H1 (cell line): ENCODE results near the gene CCDC82. TPM values are rescaled to one million over a fixed set of nuclear protein-coding genes. Genes with fewer than 3 reads are reported as not detected.

ENCODE experiments used
- CTCF ChIA-PET: fragments of 300-600 bp; sonication (Branson Sonifier 250); formaldehyde crosslinking; loops from one replicate; lab custom pipeline; 2021; ENCODE audit not compliant: partially characterized antibody; lab: Charles Lee
- POLR2A ChIA-PET: fragments of 300-600 bp; sonication (Branson Sonifier 250); formaldehyde crosslinking; loops from one replicate; lab custom pipeline; 2021; ENCODE audit warnings: inconsistent platforms; ENCODE audit not compliant: partially characterized antibody; lab: Charles Lee
- DNase-seq, 2 experiments: peaks; one replicate each; pipeline versions ENCODE4 v3.0.0 to v3.0.0-alpha.2; 2010 to 2022; ENCODE audit warnings: low spot score in 2 of 2, low read depth in 1 of 2, mixed read lengths in 1 of 2
- FAIRE-seq: peaks from 2 replicates; lab custom pipeline; 2011; peaks lifted over from hg19 to GRCh38; lab: Jason Lieb, UNC
- H2AFZ ChIP-seq: 2 replicates; pipeline ENCODE4 v1.8.1; 2012; ENCODE audit warnings: low read length, inconsistent platforms
- H2AK5ac ChIP-seq: 2 replicates; pipeline ENCODE4 v1.6.1; 2013; ENCODE audit warnings: low read depth, low read length
- H2BK120ac ChIP-seq: replicated peaks from 2 replicates; pipeline ENCODE3; 2013; ENCODE audit warnings: low read depth, low read length, inconsistent platforms
- H2BK12ac ChIP-seq: 2 replicates; pipeline ENCODE4 v1.6.1; 2013; ENCODE audit warnings: low read depth, low read length
- H2BK15ac ChIP-seq: 2 replicates; pipeline ENCODE4 v1.6.1; 2013; ENCODE audit warnings: low read length
- H2BK20ac ChIP-seq: 2 replicates; pipeline ENCODE4 v1.6.1; 2013; ENCODE audit warnings: low read length
- H2BK5ac ChIP-seq: 2 replicates; pipeline ENCODE4 v1.6.1; 2013; ENCODE audit warnings: low read depth, low read length
- H3K14ac ChIP-seq: 2 replicates; pipeline ENCODE4 v1.6.1; 2013; ENCODE audit warnings: inconsistent platforms; ENCODE audit not compliant: insufficient read length
- H3K18ac ChIP-seq: 2 replicates; pipeline ENCODE4 v1.6.1; 2013; ENCODE audit warnings: low read length; ENCODE audit errors: extremely low read depth
- H3K23ac ChIP-seq: 2 replicates; pipeline ENCODE4 v1.6.1; 2013; ENCODE audit warnings: inconsistent platforms; ENCODE audit not compliant: insufficient read length
- H3K23me2 ChIP-seq: 2 replicates; pipeline ENCODE4 v1.6.1; 2013; ENCODE audit warnings: low read depth, low read length
- H3K27ac ChIP-seq: 2 replicates; pipeline ENCODE4 v1.6.1; 2011; ENCODE audit warnings: low read depth, low read length, inconsistent platforms
- H3K27me3 ChIP-seq, 4 experiments: replicated peaks in 1 of 4; 1 replicate in 1 of 4; 2 replicates in 3 of 4; pipeline versions ENCODE4 v1.6.1 to v1.8.1; 2011 to 2013; ENCODE audit warnings: low read length in 3 of 4, mild to moderate bottlenecking in 3 of 4, inconsistent platforms in 2 of 4, mixed read lengths in 2 of 4, moderate library complexity in 1 of 4; ENCODE audit not compliant: control insufficient read depth in 3 of 4, insufficient read depth in 3 of 4; ENCODE audit errors: extremely low read depth in 1 of 4
- H3K36me3 ChIP-seq, 4 experiments: 2 replicates each; pipeline versions ENCODE4 v1.6.1 to v1.8.1; 2011 to 2013; ENCODE audit warnings: mild to moderate bottlenecking in 4 of 4, low read length in 3 of 4, moderate library complexity in 2 of 4, control low read depth in 1 of 4, inconsistent platforms in 1 of 4; ENCODE audit not compliant: insufficient read depth in 4 of 4, control insufficient read depth in 2 of 4
- H3K4ac ChIP-seq: replicated peaks from 2 replicates; pipeline ENCODE3; 2013; ENCODE audit warnings: low read length, low read depth, mixed read lengths, inconsistent platforms; ENCODE audit not compliant: insufficient read length
- H3K4me1 ChIP-seq, 4 experiments: replicated peaks in 1 of 4; 1 replicate in 1 of 4; 2 replicates in 3 of 4; pipeline versions ENCODE4 v1.6.1 to v1.8.1; 2011 to 2013; ENCODE audit warnings: low read length in 3 of 4, inconsistent platforms in 2 of 4, mixed read lengths in 1 of 4; ENCODE audit not compliant: insufficient read depth in 4 of 4, control insufficient read depth in 3 of 4
- H3K4me2 ChIP-seq, 2 experiments: 2 replicates each; pipeline versions ENCODE4 v1.6.1 to v1.8.1; 2011 to 2013; ENCODE audit warnings: low read depth in 2 of 2, low read length in 2 of 2, control low read depth in 1 of 2, inconsistent platforms in 1 of 2, mild to moderate bottlenecking in 1 of 2; ENCODE audit not compliant: insufficient read depth in 1 of 2
- H3K4me3 ChIP-seq, 4 experiments: fragments of 200-600, 300-600 bp in 1 of 4; sonication (generic), shearing (Covaris generic), sonication (Bioruptor Twin) in 1 of 4; 2 replicates each; pipeline versions ENCODE4 v1.5.1 to v1.8.1; 2011 to 2016; ENCODE audit warnings: low read length in 4 of 4, low read depth in 3 of 4, control low read depth in 2 of 4, inconsistent platforms in 2 of 4, mild to moderate bottlenecking in 2 of 4, mixed read lengths in 1 of 4, moderate library complexity in 1 of 4; ENCODE audit not compliant: insufficient read depth in 2 of 4; ENCODE audit errors: extremely low read depth in 1 of 4
- H3K56ac ChIP-seq: replicated peaks from 2 replicates; pipeline ENCODE3; 2013; ENCODE audit warnings: low read depth, mild to moderate bottlenecking, mixed read lengths, low read length, inconsistent platforms; ENCODE audit not compliant: insufficient read length
- H3K79me1 ChIP-seq: 2 replicates; pipeline ENCODE4 v1.6.1; 2013; ENCODE audit warnings: low read depth, low read length, control low read depth
- H3K79me2 ChIP-seq, 2 experiments: 2 replicates each; pipeline versions ENCODE4 v1.6.1 to v1.8.1; 2012 to 2013; ENCODE audit warnings: low read length in 2 of 2, mild to moderate bottlenecking in 2 of 2, inconsistent platforms in 1 of 2; ENCODE audit not compliant: insufficient read depth in 2 of 2, control insufficient read depth in 1 of 2
- H3K9ac ChIP-seq, 4 experiments: replicated peaks in 1 of 4; 1 replicate in 1 of 4; 2 replicates in 3 of 4; pipeline versions ENCODE4 v1.6.1 to v1.8.1; 2011 to 2013; ENCODE audit warnings: low read depth in 3 of 4, low read length in 3 of 4, control low read depth in 2 of 4, mild to moderate bottlenecking in 2 of 4, moderate library complexity in 2 of 4, inconsistent platforms in 1 of 4; ENCODE audit errors: extremely low read depth in 1 of 4
- H3K9me3 ChIP-seq, 2 experiments: 2 replicates each; pipeline versions ENCODE4 v1.6.1 to v1.8.1; 2012 to 2013; ENCODE audit warnings: mild to moderate bottlenecking in 2 of 2, moderate library complexity in 2 of 2, control low read depth in 1 of 2, inconsistent platforms in 1 of 2, low read depth in 1 of 2, low read length in 1 of 2, mixed read lengths in 1 of 2; ENCODE audit not compliant: insufficient read depth in 2 of 2
- H4K20me1 ChIP-seq, 2 experiments: replicated peaks in 1 of 2; 2 replicates each; pipeline versions ENCODE3 to v1.8.1; 2011 to 2013; ENCODE audit warnings: inconsistent platforms in 2 of 2, low read length in 2 of 2, mild to moderate bottlenecking in 1 of 2; ENCODE audit not compliant: insufficient read depth in 2 of 2, control insufficient read depth in 1 of 2
- H4K5ac ChIP-seq: 2 replicates; pipeline ENCODE4 v1.6.1; 2013; ENCODE audit warnings: low read length, low read depth, mixed read lengths, inconsistent platforms; ENCODE audit not compliant: insufficient read length
- H4K8ac ChIP-seq: 2 replicates; pipeline ENCODE4 v1.8.0; 2013; ENCODE audit warnings: mild to moderate bottlenecking, moderate library complexity, low read length, inconsistent platforms; ENCODE audit not compliant: insufficient read depth; ENCODE audit errors: extremely low read depth
- H4K91ac ChIP-seq: replicated peaks from 2 replicates; pipeline ENCODE3; 2013; ENCODE audit warnings: low read length, mixed read lengths, inconsistent platforms; ENCODE audit not compliant: insufficient read length
- BACH1 ChIP-seq: IDR thresholded peaks from 2 replicates; pipeline ENCODE4 v1.6.1; 2012; ENCODE audit warnings: low read length, improper control_type of control experiment
- CHD1 ChIP-seq: IDR thresholded peaks from 2 replicates; pipeline ENCODE4 v1.6.1; 2012; ENCODE audit warnings: low read depth, low read length, improper control_type of control experiment
- GABPA ChIP-seq: IDR thresholded peaks from 2 replicates; pipeline ENCODE4 v1.6.1; 2011; ENCODE audit warnings: mild to moderate bottlenecking, low read length, moderate library complexity, borderline replicate concordance; ENCODE audit not compliant: insufficient read depth
- JUN ChIP-seq: IDR thresholded peaks from 2 replicates; pipeline ENCODE4 v1.6.1; 2011; ENCODE audit warnings: low read depth, mild to moderate bottlenecking, improper control_type of control experiment, low read length
- MAFK ChIP-seq: IDR thresholded peaks from 2 replicates; pipeline ENCODE4 v1.6.1; 2012; ENCODE audit warnings: low read depth, mild to moderate bottlenecking, improper control_type of control experiment, low read length
- POLR2A ChIP-seq, 2 experiments: IDR thresholded peaks; 1 replicate in 1 of 2; 2 replicates in 1 of 2; pipeline ENCODE4 v1.6.1; 2011; ENCODE audit warnings: low read depth in 2 of 2, low read length in 2 of 2, mild to moderate bottlenecking in 2 of 2; ENCODE audit errors: control extremely low read depth in 1 of 2
- TAF1 ChIP-seq: IDR thresholded peaks from 2 replicates; pipeline ENCODE4 v1.6.1; 2011; ENCODE audit warnings: mild to moderate bottlenecking, low read depth, low read length
- TAF7 ChIP-seq: optimal IDR thresholded peaks from 2 replicates; pipeline ENCODE3; 2011; ENCODE audit warnings: low read depth, mild to moderate bottlenecking, inconsistent platforms, low read length, moderate library complexity, borderline replicate concordance
- TBP ChIP-seq: IDR thresholded peaks from 2 replicates; pipeline ENCODE4 v1.6.1; 2011; ENCODE audit warnings: low read depth, low read length, improper control_type of control experiment
- TCF12 ChIP-seq: IDR thresholded peaks from 2 replicates; pipeline ENCODE4 v1.6.1; 2011; ENCODE audit warnings: low read depth, mild to moderate bottlenecking, low read length
- USF2 ChIP-seq: IDR thresholded peaks from 2 replicates; pipeline ENCODE4 v1.6.1; 2011; ENCODE audit warnings: low read length, improper control_type of control experiment
- WGBS, 2 experiments: shearing (Covaris generic) in 1 of 2; methylation state at CpG; one replicate each; pipeline versions ENCODE4 v1.1.6 to v1.1.7; 2013 to 2015; ENCODE audit warnings: low lambda C conversion rate in 2 of 2, mixed read lengths in 2 of 2, inconsistent platforms in 1 of 2, low coverage in 1 of 2, missing lambda C conversion rate in 1 of 2; ENCODE audit not compliant: insufficient replicate concordance in 2 of 2, insufficient coverage in 1 of 2, insufficient read length in 1 of 2; ENCODE audit errors: extremely low coverage in 1 of 2, missing lambda C conversion rate in 1 of 2; 5-methylcytosine and 5-hydroxymethylcytosine counted together
- polyA plus RNA-seq, 7 experiments: library from polyadenylated mRNA; depleted of rRNA in 3 of 7; stranded (reverse) in 5 of 7; unstranded in 2 of 7; fragments of >200 nt in 5 of 7; fragments of 200-250 nt in 2 of 7; gene quantifications; 1 replicate in 5 of 7; 2 replicates in 1 of 7; 4 replicates in 1 of 7; pipeline versions ENCODE4 v1.2.1 to v1.2.3, GENCODE V29; 2011 to 2013; ENCODE audit warnings: missing spikeins in 2 of 7, mixed read lengths in 2 of 7
- total RNA-seq: library from RNA; stranded (reverse); fragmentation: NEBNext Ultra II Directional; extraction: Animal tissue kit (Norgen Biotek cat#: 25700); gene quantifications from 2 replicates; pipeline ENCODE4 v1.2.1, GENCODE V29; 2021

CCDC82 gene
- total and polyA plus RNA-seq, 2 of the 8 experiments (the other 6 are each of a cell fraction or from before 2014, with no cell fraction given): 6.0 to 15.2 TPM

GRCh38 chr11:96391698-96392307, 2.1 kb upstream of the CCDC82 start:
- Histone ChIP-seq H2BK120ac (no peak overlapping the region), H4K20me1 (no peaks in the 10 kb centered on the region), H2BK12ac (no peak overlapping the region), H3K27me3 (no peaks in the 10 kb centered on the region), H2AFZ (no peak overlapping the region), H3K23me2 (peaks cover 5% of the 10 kb centered on the region), H3K23ac (no peak overlapping the region), H4K91ac (no peak overlapping the region), H3K4me1 (peaks cover 0 to 2% (median under 1%) of the 10 kb centered on the region in 4 experiments; a peak in 2 of 7 replicates), H3K56ac (no peak overlapping the region), H2BK20ac (no peak overlapping the region), H2BK15ac (no peak overlapping the region), H3K9ac (no peak overlapping the region), H3K9me3 (no peaks in the 10 kb centered on the region; a peak in 2 of 4 replicates), H3K4ac (no peak overlapping the region), H3K27ac (no peak overlapping the region), H4K8ac (no peak overlapping the region), H3K79me1 (no peaks in the 10 kb centered on the region), H3K79me2 (peaks cover 0 to 19% of the 10 kb centered on the region in 2 experiments; a peak in 2 of 4 replicates), H2AK5ac (no peak overlapping the region), H2BK5ac (no peak overlapping the region), H4K5ac (no peak overlapping the region), H3K14ac (no peak overlapping the region), H3K4me3 (no peak overlapping the region), H3K18ac (no peak overlapping the region), H3K4me2 (no peak overlapping the region), H3K36me3 (no peaks in the 10 kb centered on the region; a peak in 2 of 8 replicates)
- TF ChIP-seq POLR2A (IDR thresholded peaks at IDR 0.05; ENCODE audit: control extremely low read depth in 1 of 2, low read depth in 2 of 2, low read length in 2 of 2) (no peak), BACH1 (no peak), MAFK (no peak), TAF1 (no peak), CHD1 (no peak), TBP (no peak), JUN (no peak), GABPA (no peak), USF2 (no peak), TCF12 (no peak), TAF7 (no peak)
- WGBS, 2 experiments: 93% methylated on average over 3 of the region's 3 CpGs; no CpG with 5 or more reads in 1 of the 2 experiments
- DNase-seq (no peak), FAIRE-seq (no peak)
- CTCF ChIA-PET: no interaction called here
- POLR2A ChIA-PET: no interaction called here
